ENCODE data around the gene CRNKL1. TPM values are rescaled to one million over a fixed set of nuclear protein-coding genes. Genes with fewer than 3 reads are reported as not detected.

The CRNKL1 gene
- total and polyA plus RNA-seq, 11 donors, result 11.4 to 21.5 (median 15.7) TPM

DNA sequence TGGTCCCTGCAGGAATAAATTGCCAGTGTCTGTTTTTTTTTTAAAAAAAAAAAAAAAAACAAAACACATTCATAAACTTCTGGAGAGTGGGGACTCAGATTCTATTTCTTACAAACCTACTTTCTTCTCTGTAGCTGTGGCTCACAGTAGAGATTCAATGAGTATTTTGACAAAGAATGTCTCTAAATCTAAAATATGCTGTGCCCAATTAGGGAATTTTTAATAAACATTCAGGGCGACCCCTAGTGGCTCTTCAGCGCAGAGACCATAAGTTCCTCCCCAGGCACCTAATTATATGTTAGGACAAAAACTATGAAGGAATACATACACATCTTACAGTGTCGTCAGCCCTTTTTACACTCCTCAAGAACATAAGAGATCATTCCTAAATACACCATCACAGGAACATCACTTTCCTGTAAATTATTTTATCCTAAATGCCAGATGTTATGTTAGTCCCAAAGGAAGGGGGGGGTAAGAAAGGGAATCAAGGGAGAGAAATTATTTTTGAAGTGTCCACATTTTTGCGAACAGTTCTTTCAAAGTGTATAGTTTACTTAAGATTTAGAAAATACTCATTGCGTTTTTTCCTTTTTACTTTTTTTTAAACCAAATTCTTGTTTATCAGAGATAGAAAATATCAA is 56.9 kb downstream of the CRNKL1 start:
- Histone ChIP-seq H3K9me3 (no peaks in the 10 kb centered on the region), H3K4me1 (peaks cover 27 to 97% (median 79%) of the 10 kb centered on the region in 12 donors), H3K4me3 (no peak overlapping the region), H3K27ac (peak overlapping the region in 9 of 12 donors; percentile 64 to 84 (median 73)), H3K36me3 (peaks cover 0 to 91% (median 77%) of the 10 kb centered on the region in 9 donors), H3K27me3 (no peaks in the 10 kb centered on the region)
- intact Hi-C loops (cut with DNase I), result loop anchor here (1.0 to 10.0 kb wide), 13 partner anchors 88 to 305 kb away; no protein-coding TSS in a partner anchor
- TF ChIP-seq POLR2A (IDR thresholded peaks at IDR 0.05) (no peak), CTCF (IDR thresholded peaks at IDR 0.05) (peak; percentile 68 to 86 (median 79))
- DNase-seq, result no peak
- 25 to 35% (median 28%) methylated on average over 5 of the region's 5 CpGs for WGBS, 4 donors
- ATAC-seq, result peak in 3 of 4 donors; percentile 15 to 37 (median 26)

DNA sequence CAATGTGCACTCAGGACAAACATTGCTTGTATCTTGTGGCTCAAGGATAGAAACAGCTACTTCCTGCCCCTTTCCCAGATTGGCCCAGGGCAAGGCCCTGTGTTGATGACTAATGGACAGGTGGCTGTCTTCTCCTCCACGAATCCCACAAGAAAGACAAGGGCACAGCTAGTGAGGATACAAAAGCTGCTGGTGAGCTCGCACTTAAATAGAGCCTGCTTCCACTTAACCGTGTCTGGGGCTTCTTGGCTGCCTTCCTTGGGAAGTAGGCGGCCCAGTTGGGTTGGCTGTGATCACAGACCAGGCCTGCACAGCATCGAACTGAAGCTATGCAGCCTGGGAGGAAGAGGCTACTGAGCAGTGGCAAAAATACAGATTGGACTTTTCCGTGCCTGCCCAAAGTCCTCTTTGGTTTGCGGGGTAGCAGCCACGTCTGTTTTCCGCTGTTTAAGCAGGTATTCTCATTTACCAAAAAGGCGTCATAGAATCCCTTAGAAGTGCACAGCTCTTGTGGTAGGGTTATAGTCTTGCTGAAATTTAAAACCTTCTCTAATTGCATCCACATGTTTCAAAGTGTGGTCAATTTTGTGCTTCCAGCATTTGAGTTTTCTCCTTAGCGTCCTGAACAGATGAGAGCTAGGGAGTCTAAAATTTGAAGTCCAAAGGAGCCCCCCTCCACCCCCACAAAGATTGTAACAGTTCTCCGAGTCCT is 58.2 kb downstream of the CRNKL1 start:
- H3K4me1 ChIP-seq, result peaks cover 27 to 96% (median 79%) of the 10 kb centered on the region in 12 donors
- peak; percentile 61 to 74 (median 67) for DNase-seq
- ATAC-seq, result peak; percentile 70 to 84 (median 79)
- H3K4me3 ChIP-seq, result peak overlapping the region in 1 of 12 donors; percentile 2
- intact Hi-C loops (cut with DNase I), result loop anchor here in 9 of 10 donors (2.0 to 10.0 kb wide), 12 partner anchors 17 to 303 kb away; no protein-coding TSS in a partner anchor
- WGBS, 4 donors, result 34 to 42% (median 40%) methylated on average over 12 of the region's 12 CpGs
- no peaks in the 10 kb centered on the region for H3K27me3 ChIP-seq
- peak overlapping the region; percentile 20 to 84 (median 72) for H3K27ac ChIP-seq
- peaks cover 0 to 88% (median 71%) of the 10 kb centered on the region in 9 donors for H3K36me3 ChIP-seq
- H3K9me3 ChIP-seq, result no peaks in the 10 kb centered on the region
- TF ChIP-seq POLR2A (IDR thresholded peaks at IDR 0.05) (no peak), CTCF (IDR thresholded peaks at IDR 0.05) (no peak)

- Histone ChIP-seq H3K4me3 (peak overlapping the region in 1 of 12 donors; percentile 8), H3K36me3 (peaks cover 0 to 80% (median 62%) of the 10 kb centered on the region in 9 donors)
- 26 to 36% (median 29%) methylated on average over 14 of the region's 14 CpGs for WGBS, 4 donors
Measured at GRCh38 chr20:19992996-19993908, 59.0 kb downstream of the CRNKL1 start.

More at GRCh38 chr20:19992996-19993908, 59.0 kb downstream of the CRNKL1 start:
- ATAC-seq (peak; percentile 26 to 74 (median 66)), DNase-seq (peak in 1 of 5 donors; percentile 59)
- intact Hi-C loops (cut with DNase I), result loop anchor here in 7 of 10 donors (2.0 to 10.0 kb wide), 9 partner anchors 16 to 301 kb away; no protein-coding TSS in a partner anchor
- TF ChIP-seq CTCF (IDR thresholded peaks at IDR 0.05) (no peak), POLR2A (IDR thresholded peaks at IDR 0.05) (no peak)
- H3K9me3 ChIP-seq, result no peaks in the 10 kb centered on the region
- H3K27me3 ChIP-seq, result no peaks in the 10 kb centered on the region
- H3K4me1 ChIP-seq, result peaks cover 27 to 96% (median 84%) of the 10 kb centered on the region in 12 donors
- H3K27ac ChIP-seq, result peak overlapping the region; percentile 20 to 84 (median 72)
